HL-60 (cell line): ENCODE measurements around the gene TRIM67.

Source experiments
- GABPA ChIP-seq: IDR thresholded peaks from 2 replicates; pipeline ENCODE4 v1.6.1; 2012; ENCODE audit warnings: low read depth
- TF ChIP-seq, protein P1 (sequence below): IDR thresholded peaks from one replicate; pipeline ENCODE4 v1.5.1; 2011; ENCODE audit warnings: low read length, control low read depth, inconsistent platforms; ENCODE audit not compliant: insufficient read depth
- TF ChIP-seq, protein P2 (sequence below): IDR thresholded peaks from 2 replicates; pipeline ENCODE4 v1.6.1; 2012; ENCODE audit warnings: low read depth; ENCODE audit not compliant: insufficient replicate concordance

DNA sequence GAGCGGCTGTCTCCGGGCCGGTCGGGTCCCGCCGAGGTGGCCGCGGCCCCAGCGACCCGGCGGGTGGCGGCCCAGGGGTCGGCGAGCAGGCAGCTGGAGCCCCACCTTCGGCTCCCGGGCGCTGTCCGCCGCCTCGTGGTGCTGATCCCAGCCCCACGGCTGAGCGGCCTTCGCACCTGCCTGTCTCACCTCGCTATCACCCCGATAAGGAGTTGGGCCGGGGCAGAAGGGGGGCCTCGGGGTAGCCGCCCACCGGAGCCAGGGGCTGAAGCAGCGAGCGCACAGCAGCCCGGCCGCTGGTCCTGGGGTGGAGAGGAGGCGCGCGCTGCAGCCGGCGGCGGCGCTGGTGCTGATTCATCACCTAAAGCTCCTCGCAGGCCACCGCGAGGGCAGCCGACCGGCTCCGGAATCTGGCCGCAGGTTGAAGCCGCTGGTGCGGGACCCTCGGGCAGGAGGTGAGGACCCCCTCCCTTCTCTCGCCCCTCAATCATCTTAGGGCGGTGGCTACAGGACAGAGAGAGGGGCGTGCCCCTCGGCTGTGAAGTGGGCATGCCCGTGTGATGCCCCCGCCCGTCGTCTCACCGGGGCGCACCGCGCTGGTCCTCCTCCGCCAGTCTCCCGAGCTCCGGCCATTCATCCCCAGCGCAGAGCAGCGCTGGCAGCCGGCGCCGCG, 575 bp downstream of the TRIM67 start:
- TF ChIP-seq, protein P1, sequence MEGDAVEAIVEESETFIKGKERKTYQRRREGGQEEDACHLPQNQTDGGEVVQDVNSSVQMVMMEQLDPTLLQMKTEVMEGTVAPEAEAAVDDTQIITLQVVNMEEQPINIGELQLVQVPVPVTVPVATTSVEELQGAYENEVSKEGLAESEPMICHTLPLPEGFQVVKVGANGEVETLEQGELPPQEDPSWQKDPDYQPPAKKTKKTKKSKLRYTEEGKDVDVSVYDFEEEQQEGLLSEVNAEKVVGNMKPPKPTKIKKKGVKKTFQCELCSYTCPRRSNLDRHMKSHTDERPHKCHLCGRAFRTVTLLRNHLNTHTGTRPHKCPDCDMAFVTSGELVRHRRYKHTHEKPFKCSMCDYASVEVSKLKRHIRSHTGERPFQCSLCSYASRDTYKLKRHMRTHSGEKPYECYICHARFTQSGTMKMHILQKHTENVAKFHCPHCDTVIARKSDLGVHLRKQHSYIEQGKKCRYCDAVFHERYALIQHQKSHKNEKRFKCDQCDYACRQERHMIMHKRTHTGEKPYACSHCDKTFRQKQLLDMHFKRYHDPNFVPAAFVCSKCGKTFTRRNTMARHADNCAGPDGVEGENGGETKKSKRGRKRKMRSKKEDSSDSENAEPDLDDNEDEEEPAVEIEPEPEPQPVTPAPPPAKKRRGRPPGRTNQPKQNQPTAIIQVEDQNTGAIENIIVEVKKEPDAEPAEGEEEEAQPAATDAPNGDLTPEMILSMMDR = no peak
- no peak for TF ChIP-seq GABPA
- TF ChIP-seq, protein P2, sequence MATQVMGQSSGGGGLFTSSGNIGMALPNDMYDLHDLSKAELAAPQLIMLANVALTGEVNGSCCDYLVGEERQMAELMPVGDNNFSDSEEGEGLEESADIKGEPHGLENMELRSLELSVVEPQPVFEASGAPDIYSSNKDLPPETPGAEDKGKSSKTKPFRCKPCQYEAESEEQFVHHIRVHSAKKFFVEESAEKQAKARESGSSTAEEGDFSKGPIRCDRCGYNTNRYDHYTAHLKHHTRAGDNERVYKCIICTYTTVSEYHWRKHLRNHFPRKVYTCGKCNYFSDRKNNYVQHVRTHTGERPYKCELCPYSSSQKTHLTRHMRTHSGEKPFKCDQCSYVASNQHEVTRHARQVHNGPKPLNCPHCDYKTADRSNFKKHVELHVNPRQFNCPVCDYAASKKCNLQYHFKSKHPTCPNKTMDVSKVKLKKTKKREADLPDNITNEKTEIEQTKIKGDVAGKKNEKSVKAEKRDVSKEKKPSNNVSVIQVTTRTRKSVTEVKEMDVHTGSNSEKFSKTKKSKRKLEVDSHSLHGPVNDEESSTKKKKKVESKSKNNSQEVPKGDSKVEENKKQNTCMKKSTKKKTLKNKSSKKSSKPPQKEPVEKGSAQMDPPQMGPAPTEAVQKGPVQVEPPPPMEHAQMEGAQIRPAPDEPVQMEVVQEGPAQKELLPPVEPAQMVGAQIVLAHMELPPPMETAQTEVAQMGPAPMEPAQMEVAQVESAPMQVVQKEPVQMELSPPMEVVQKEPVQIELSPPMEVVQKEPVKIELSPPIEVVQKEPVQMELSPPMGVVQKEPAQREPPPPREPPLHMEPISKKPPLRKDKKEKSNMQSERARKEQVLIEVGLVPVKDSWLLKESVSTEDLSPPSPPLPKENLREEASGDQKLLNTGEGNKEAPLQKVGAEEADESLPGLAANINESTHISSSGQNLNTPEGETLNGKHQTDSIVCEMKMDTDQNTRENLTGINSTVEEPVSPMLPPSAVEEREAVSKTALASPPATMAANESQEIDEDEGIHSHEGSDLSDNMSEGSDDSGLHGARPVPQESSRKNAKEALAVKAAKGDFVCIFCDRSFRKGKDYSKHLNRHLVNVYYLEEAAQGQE = peak; percentile 94
